Activated CD4-positive, alpha-beta T cell treated with anti-CD3 and anti-CD28 coated beads for 36 hours (primary cell): Measurements from ENCODE around the gene NELL1. TPM values are rescaled to one million over a fixed set of nuclear protein-coding genes. Genes with fewer than 3 reads are reported as not detected.

Experiments
- ATAC-seq: fragments of 200-7000 bp; cut with Tn5 transposase; one replicate; pipeline ENCODE4 v1.10.0; 2021; ENCODE audit warnings: mild to moderate bottlenecking, moderate library complexity
- CTCF ChIA-PET: fragments of 350-600 bp; sonication (Branson Sonifier 250); formaldehyde crosslinking; loops from one replicate; lab custom pipeline; 2021; ENCODE audit warnings: antibody characterized with exemption; lab: Charles Lee
- POLR2A ChIA-PET: fragments of 350-600 bp; sonication (Branson Sonifier 250); formaldehyde crosslinking; loops from one replicate; lab custom pipeline; 2021; ENCODE audit warnings: antibody characterized with exemption, inconsistent platforms; lab: Charles Lee
- DNase-seq: peaks from one replicate; pipeline ENCODE4 v3.0.0-alpha.2; 2020
- H3K27ac Mint-ChIP-seq: one replicate; pipeline ENCODE4 v1.8.0; 2021; ENCODE audit warnings: mixed read lengths
- H3K27me3 Mint-ChIP-seq: one replicate; pipeline ENCODE4 v1.8.0; 2021; ENCODE audit warnings: mixed read lengths
- H3K36me3 Mint-ChIP-seq: one replicate; pipeline ENCODE4 v1.8.0; 2021; ENCODE audit warnings: low read depth, mixed read lengths
- H3K4me1 Mint-ChIP-seq: one replicate; pipeline ENCODE4 v1.8.0; 2021; ENCODE audit warnings: mixed read lengths
- H3K4me3 Mint-ChIP-seq: one replicate; pipeline ENCODE4 v1.8.0; 2021; ENCODE audit warnings: mild to moderate bottlenecking, moderate library complexity, mixed read lengths
- H3K9me3 Mint-ChIP-seq: one replicate; pipeline ENCODE4 v1.8.0; 2021; ENCODE audit warnings: low read depth, mixed read lengths
- intact Hi-C, 2 experiments: fragments of 100-400 bp; cut with DNase I in 1 of 2; cut with micrococcal nuclease in 1 of 2; formaldehyde crosslinking; loops; one replicate each; pipeline versions ENCODE4 v1.14.2 to v1.15.1; 2022 to 2024; cut with DNase I, micrococcal nuclease
- total RNA-seq, 2 experiments: library from RNA; stranded (reverse); gene quantifications; one replicate each; pipeline ENCODE4 v1.2.3, GENCODE V29; 2021

Gene NELL1
- total RNA-seq, 2 experiments from 2014 or later, result not detected

DNA sequence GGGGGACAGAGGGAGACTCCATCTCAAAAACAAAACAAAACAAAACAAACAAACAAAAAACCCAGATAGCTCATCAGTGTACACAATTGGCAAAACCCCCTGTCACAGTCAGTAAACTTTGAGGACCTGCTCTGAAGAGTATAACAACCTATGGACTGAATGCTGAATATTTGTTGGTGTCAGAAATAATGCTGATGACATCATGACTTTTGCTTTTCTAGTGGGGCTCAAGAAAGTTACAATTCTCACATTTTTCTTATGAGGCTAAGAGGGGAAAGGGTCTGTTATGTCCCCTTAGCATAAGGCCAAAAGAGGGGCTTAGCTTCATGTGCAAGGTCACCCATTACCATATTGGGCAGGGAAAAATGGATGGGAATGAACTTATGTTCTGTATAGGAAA, 207.4 kb downstream of the NELL1 start:
- Mint-ChIP-seq H3K27me3 (no peaks in the 10 kb centered on the region), H3K4me3 (no peak overlapping the region), H3K27ac (no peak overlapping the region), H3K36me3 (no peaks in the 10 kb centered on the region), H3K9me3 (no peaks in the 10 kb centered on the region), H3K4me1 (no peaks in the 10 kb centered on the region)
- ChIA-PET CTCF (no interaction called here), POLR2A (interaction anchor here (0.6 kb wide), 1 partner anchor 88 kb away, joined by 3 read pairs; no protein-coding TSS in a partner anchor)
- ATAC-seq, result no peak
- no peak for DNase-seq
- intact Hi-C loops, result no loop called here

DNA sequence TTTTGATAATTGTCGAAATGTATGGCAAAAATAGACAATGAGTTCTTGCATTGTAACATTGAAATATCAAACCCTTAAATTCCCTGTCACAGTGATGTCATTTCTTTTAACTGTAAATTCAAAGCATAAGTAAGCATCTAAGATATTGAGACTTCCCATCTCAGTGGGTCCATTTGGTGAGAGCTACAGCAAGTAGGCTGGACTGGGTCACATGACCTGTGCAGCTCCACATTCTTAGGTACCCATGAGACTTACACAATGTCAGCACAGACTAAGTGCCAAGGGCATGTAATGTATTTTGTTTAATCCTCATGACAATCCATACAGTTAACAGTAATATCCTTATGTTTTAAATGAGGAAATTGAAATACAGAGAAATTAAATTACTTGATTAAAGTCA, 210.7 kb downstream of the NELL1 start:
- no peak overlapping the region for H3K4me3 Mint-ChIP-seq

DNA sequence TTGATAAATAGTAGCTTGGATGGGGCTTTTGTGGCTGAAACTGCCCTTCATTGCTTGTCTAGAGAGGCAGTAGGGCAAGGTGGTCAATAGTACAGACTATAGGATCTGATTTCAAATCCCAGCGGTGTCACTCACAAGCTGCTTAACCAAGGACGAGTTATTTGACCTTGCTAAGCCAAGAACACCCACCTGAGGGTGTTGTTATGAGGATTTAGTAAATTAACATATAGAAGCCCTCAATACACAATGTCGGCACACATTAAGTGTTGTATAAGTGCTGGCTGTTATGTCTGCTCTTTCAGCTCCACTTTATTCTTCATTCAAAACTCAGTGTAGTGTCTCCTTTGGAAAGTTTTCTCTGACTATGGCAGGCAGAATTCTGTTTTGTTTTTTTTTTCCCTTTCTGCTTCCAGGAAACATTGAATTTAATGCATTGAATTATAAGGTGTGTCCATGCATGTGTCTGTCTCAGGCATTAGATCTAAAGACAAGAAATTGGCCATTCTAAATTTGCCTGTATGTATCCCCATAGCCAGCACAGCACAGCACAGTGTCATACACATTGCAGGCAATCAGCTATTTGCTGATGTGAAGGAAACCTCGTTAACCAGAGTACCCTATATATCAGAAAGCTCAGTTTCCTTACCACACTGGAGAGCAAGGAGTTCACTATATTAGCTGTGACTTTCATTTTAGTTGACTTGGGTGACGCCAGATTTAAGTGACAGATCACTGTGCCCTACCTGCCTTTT, 212.1 kb downstream of the NELL1 start:
- H3K4me1 Mint-ChIP-seq, result no peaks in the 10 kb centered on the region
- ATAC-seq, result no peak
- CTCF ChIA-PET, result interaction anchor here (0.7 to 1.2 kb wide), 2 partner anchors 16 to 584 kb away, joined by 3 to 4 read pairs; no protein-coding TSS in a partner anchor
- H3K9me3 Mint-ChIP-seq, result no peaks in the 10 kb centered on the region
- intact Hi-C loops, result no loop called here
- H3K27ac Mint-ChIP-seq, result no peak overlapping the region
- POLR2A ChIA-PET, result no interaction called here
- no peaks in the 10 kb centered on the region for H3K27me3 Mint-ChIP-seq
- no peak overlapping the region for H3K4me3 Mint-ChIP-seq
- DNase-seq, result no peak
- H3K36me3 Mint-ChIP-seq, result no peaks in the 10 kb centered on the region

More for the DNA sequence above, 210.7 kb downstream of the NELL1 start:
- intact Hi-C loops, result no loop called here
- Mint-ChIP-seq H3K27me3 (no peaks in the 10 kb centered on the region), H3K36me3 (no peaks in the 10 kb centered on the region), H3K9me3 (no peaks in the 10 kb centered on the region), H3K27ac (no peak overlapping the region), H3K4me1 (no peaks in the 10 kb centered on the region)
- CTCF ChIA-PET, result no interaction called here
- POLR2A ChIA-PET, result no interaction called here
- no peak for ATAC-seq
- no peak for DNase-seq

DNA sequence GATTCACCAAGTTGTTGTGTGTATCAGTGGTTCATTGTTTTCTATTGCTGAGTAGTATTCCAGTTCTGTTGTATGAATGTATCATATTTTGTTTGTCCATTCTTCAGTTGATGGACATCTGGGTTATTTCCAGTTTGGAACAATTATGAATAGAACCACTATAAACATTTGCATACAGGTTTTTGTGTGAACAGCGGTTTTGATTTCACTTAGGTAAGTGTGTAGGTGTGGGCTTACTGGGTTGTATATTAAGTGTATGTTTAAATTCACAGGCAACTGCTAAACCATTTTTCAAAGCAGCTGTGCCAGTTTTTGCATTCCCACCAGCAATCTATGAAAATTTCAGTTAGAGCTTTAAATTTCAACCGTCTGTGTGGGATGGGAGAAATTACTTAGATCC, 217.8 kb downstream of the NELL1 start:
- intact Hi-C loops, result no loop called here
- no peaks in the 10 kb centered on the region for H3K9me3 Mint-ChIP-seq
- H3K36me3 Mint-ChIP-seq, result no peaks in the 10 kb centered on the region
- H3K27me3 Mint-ChIP-seq, result no peaks in the 10 kb centered on the region
- ChIA-PET CTCF (no interaction called here), POLR2A (no interaction called here)
- DNase-seq, result no peak
- H3K4me3 Mint-ChIP-seq, result no peak overlapping the region
- ATAC-seq, result no peak
- no peaks in the 10 kb centered on the region for H3K4me1 Mint-ChIP-seq
- no peak overlapping the region for H3K27ac Mint-ChIP-seq

DNA sequence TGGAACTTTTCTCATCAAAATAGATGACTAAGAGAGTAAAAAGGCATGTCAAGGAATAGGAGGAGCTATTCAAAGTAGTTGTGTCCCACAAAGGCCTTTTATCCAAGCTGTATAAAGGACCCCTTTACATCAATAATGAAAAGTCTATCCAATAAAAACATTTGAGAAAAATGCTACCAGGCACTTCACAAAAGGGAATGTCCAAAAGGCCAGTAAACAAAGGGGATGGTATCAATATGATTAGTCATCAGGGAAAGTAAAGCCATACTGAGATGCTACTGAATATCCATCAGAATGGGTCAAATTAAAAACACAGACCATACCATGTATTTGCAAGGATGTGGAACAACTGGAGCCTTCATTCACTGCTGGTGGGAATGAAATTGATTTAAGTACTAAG, 224.9 kb downstream of the NELL1 start:
- Mint-ChIP-seq H3K4me3 (no peak overlapping the region), H3K27ac (no peak overlapping the region), H3K9me3 (peaks cover 4% of the 10 kb centered on the region), H3K36me3 (no peaks in the 10 kb centered on the region), H3K4me1 (no peaks in the 10 kb centered on the region), H3K27me3 (no peaks in the 10 kb centered on the region)
- DNase-seq (no peak), ATAC-seq (no peak)
- intact Hi-C loops, result no loop called here
- ChIA-PET POLR2A (no interaction called here), CTCF (no interaction called here)

DNA sequence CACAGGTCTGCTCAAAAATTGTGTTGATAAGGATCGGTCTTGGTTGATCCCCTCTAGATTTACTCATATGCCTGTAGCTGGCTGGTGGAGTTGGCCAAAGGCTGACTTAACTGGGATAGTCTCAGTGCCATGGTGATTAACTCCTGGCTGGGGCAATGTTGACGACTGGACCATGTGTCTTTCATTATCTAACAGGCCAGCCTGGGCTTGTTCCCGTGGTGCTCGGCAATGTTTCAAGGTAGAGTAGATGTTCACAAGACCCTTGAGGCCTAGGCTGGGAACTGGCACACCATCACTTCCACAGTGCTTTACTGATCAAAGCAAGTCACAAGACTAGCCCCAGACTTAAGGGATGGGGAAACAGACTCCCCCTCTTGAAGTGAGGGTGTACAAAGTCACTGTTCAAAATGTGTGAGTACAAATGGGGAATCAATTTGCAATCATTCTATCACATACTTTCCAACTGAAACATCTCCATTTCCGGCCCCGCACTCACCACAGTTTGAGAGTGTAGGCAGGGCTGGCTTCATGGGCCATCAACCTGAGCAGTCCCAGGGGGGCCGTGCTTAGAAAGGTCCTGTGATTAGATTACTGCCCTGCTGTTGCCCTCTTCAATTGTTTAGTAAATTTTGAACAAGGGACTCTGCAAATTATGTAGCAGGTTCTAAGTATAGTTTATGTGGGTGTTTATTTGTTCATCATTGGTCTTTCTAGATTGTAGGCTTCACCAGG, 240.8 kb downstream of the NELL1 start:
- no peak overlapping the region for H3K27ac Mint-ChIP-seq
- no peak for DNase-seq
- H3K36me3 Mint-ChIP-seq, result no peaks in the 10 kb centered on the region
- no peaks in the 10 kb centered on the region for H3K4me1 Mint-ChIP-seq
- CTCF ChIA-PET, result no interaction called here
- H3K9me3 Mint-ChIP-seq, result peaks cover 15% of the 10 kb centered on the region
- POLR2A ChIA-PET, result no interaction called here
- intact Hi-C loops, result no loop called here
- no peak overlapping the region for H3K4me3 Mint-ChIP-seq
- no peak for ATAC-seq
- no peaks in the 10 kb centered on the region for H3K27me3 Mint-ChIP-seq

DNA sequence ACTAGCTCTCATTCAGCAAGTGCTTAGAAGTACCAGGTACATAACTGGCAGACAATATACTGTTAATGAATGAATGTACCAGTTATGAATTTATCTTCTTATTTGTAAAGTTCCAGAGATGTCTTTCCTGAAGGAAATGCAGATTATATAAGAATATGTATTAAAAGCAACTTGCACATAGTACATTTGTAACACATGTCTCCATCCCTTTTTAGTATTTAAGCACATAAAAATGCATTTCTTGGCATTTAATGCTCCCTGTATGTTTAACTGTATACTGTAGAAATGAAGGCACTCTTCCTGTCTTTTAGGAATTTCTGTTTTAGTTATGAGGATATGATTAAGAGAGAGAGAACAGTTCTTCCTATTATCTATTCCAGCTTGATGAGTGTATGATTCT, 241.3 kb downstream of the NELL1 start:
- CTCF ChIA-PET, result no interaction called here
- intact Hi-C loops, result no loop called here
- H3K36me3 Mint-ChIP-seq, result no peaks in the 10 kb centered on the region

DNA sequence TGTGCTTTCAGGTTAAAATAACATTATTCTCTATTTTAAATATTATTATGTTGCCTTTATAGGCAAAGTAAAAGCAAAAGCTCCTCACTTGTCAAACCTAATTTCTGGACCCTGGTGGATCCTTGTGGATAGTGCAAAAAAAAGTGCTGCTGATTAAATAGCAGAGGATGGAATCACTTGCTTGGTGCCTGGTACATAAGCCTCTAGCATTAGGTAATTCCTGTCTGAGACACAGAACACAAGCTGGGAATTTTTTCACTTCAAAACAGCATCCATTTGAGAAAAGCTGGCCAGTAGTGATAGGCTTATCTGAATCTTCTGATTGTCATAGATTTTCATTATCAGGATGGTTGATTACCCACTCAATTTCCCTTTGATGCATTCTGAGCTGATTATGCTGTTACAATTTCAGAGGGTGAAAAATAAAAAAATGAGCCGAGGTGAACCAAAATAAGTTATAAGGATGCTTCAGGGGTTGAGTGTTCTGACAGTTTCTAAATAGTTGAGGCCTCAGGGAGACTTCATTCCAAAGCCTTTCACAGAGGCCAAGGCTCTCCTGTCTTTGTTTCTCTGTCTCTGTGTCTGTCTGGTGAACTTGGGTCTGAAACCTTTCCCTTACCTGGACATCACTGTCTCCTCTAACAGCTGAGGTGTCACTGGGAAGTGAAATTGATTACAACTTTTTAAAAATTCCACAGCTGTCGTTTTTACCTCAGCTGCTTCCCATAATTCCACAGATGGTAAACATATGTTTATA, 242.9 kb downstream of the NELL1 start:
- POLR2A ChIA-PET, result interaction anchor here (0.6 kb wide), 1 partner anchor 10 kb away, joined by 8 read pairs; no protein-coding TSS in a partner anchor
- intact Hi-C loops, result no loop called here

More for the DNA sequence above, 241.3 kb downstream of the NELL1 start:
- Mint-ChIP-seq H3K27me3 (no peaks in the 10 kb centered on the region), H3K4me1 (no peaks in the 10 kb centered on the region), H3K27ac (no peak overlapping the region), H3K9me3 (peaks cover 10% of the 10 kb centered on the region), H3K4me3 (no peak overlapping the region)
- DNase-seq (no peak), ATAC-seq (no peak)
- POLR2A ChIA-PET, result no interaction called here

DNA sequence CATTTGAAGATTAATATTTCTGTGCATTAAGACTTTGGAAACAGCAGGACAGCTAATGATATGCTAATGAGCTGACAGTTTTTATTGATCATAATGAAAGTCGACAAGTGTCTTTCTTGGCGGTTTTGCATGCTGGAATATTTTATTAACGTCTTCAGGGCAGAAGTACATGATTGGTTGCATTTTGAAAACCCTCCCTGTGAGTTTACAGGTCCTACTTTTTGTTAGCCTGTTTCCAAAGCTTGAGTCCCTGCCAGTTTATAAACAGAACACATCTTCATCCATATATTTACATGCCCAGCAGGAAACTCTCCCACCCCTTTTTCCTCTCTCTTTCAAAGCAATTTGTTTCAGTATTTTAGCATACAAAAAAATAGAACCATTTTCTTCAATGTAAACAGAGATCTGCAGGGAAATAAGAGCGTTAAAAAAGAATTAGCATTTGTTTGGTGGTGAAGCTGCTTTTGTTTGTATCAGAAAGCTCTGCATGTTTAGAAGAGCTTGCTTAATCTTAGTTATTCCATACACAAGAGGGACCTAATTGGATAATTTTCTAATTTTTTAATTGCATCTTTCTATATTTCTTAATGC, 243.6 kb downstream of the NELL1 start:
- Mint-ChIP-seq H3K4me1 (no peaks in the 10 kb centered on the region), H3K27me3 (no peaks in the 10 kb centered on the region), H3K4me3 (no peak overlapping the region), H3K9me3 (peaks cover 2% of the 10 kb centered on the region), H3K36me3 (no peaks in the 10 kb centered on the region), H3K27ac (no peak overlapping the region)
- ChIA-PET POLR2A (no interaction called here), CTCF (interaction anchor here (1.0 kb wide), 1 partner anchor 28 kb away, joined by 3 read pairs; no protein-coding TSS in a partner anchor)
- intact Hi-C loops, result no loop called here
- DNase-seq (no peak), ATAC-seq (no peak)

More for the DNA sequence above, 242.9 kb downstream of the NELL1 start:
- H3K27ac Mint-ChIP-seq, result no peak overlapping the region
- no peaks in the 10 kb centered on the region for H3K27me3 Mint-ChIP-seq
- no peak overlapping the region for H3K4me3 Mint-ChIP-seq
- no peaks in the 10 kb centered on the region for H3K36me3 Mint-ChIP-seq
- CTCF ChIA-PET, result no interaction called here
- no peak for ATAC-seq
- no peak for DNase-seq
- peaks cover 8% of the 10 kb centered on the region for H3K9me3 Mint-ChIP-seq
- no peaks in the 10 kb centered on the region for H3K4me1 Mint-ChIP-seq

DNA sequence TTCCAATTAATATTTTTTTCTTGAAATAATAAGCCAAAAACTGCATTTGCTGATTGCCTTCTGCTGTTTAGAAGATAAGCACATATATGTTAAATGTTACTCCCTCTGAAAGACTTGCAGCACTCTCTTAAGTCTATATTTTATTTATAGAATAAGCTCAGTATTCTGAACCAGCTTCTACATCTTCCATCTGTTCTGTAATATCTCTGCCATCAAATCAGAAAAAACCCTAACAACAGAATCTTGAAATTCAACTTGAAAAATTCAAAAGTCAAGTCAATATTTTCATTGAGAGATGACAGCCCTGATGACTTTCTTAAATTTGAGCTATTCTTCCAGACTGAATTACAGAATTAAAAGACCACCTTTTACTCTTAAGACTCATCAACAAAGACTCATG, 247.9 kb downstream of the NELL1 start:
- intact Hi-C loops, result no loop called here
- Mint-ChIP-seq H3K4me1 (no peaks in the 10 kb centered on the region), H3K27me3 (no peaks in the 10 kb centered on the region), H3K9me3 (peaks cover 3% of the 10 kb centered on the region), H3K36me3 (no peaks in the 10 kb centered on the region), H3K4me3 (no peak overlapping the region), H3K27ac (no peak overlapping the region)
- ChIA-PET POLR2A (no interaction called here), CTCF (no interaction called here)
- DNase-seq (no peak), ATAC-seq (no peak)

DNA sequence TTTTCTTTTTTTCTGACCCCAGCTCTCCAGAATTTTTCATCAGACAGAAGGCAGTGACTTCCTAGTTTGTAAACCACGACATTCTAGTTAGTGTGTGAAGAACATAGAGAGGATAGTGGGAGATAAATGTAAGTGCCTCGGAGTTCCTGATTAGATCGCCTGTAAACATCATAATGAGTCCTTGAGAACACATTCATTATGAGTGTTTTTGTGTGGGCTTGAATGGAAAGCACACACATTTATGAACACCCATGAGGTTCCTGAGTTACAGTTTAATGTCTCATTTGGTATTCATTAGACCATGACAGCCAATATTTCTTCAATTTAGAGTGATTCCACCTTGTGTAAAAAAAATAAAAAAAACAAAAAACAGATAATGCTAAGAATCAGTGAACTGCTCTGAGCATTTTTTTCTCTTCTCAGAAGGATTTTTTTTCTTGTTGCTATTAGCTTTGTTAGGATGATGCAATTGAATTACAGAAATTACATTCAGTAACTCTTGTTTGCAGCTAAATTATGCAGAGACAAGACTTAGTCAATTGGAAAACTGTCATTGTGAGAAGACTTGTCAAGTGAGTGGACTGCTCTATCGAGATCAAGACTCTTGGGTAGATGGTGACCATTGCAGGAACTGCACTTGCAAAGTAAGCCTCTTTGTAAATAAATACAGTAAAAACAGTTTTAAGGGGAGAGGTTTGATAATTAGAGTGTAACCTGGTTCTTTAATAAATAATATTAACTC, 257.6 kb downstream of the NELL1 start:
- intact Hi-C loops, result no loop called here

More for the DNA sequence above, 257.6 kb downstream of the NELL1 start:
- Mint-ChIP-seq H3K27ac (no peak overlapping the region), H3K36me3 (no peaks in the 10 kb centered on the region), H3K4me3 (no peak overlapping the region), H3K27me3 (no peaks in the 10 kb centered on the region), H3K4me1 (no peaks in the 10 kb centered on the region), H3K9me3 (peaks cover 10% of the 10 kb centered on the region)
- DNase-seq (no peak), ATAC-seq (no peak)
- ChIA-PET CTCF (no interaction called here), POLR2A (no interaction called here)
